Liver (tissue), 9 donors: ENCODE results near the gene FAM151B. TPM values are rescaled to one million over a fixed set of nuclear protein-coding genes. Genes with fewer than 3 reads are reported as not detected.

Experiments
- DNase-seq: peaks from one replicate; pipeline ENCODE4 v3.0.0-alpha.2; 2017; ENCODE audit warnings: low spot score
- H3K27ac ChIP-seq, 2 donors: one replicate each; pipeline ENCODE4 v1.7.0; 2013; ENCODE audit warnings: inconsistent platforms in 2 of 2, low read length in 2 of 2, control low read depth in 1 of 2, low read depth in 1 of 2, mild to moderate bottlenecking in 1 of 2
- H3K27me3 ChIP-seq, 4 donors: one replicate each; pipeline versions ENCODE4 v1.6.1 to v1.7.0; 2013; ENCODE audit warnings: low read length in 3 of 4, inconsistent platforms in 1 of 4, mild to moderate bottlenecking in 1 of 4, moderate library complexity in 1 of 4; ENCODE audit not compliant: control insufficient read depth in 4 of 4, insufficient read depth in 4 of 4
- H3K36me3 ChIP-seq, 4 donors: one replicate each; pipeline versions ENCODE4 v1.6.1 to v1.7.0; 2013; ENCODE audit warnings: low read length in 3 of 4, mild to moderate bottlenecking in 3 of 4, low read depth in 1 of 4, moderate library complexity in 1 of 4; ENCODE audit not compliant: control insufficient read depth in 4 of 4, insufficient read depth in 3 of 4
- H3K4me1 ChIP-seq, 4 donors: one replicate each; pipeline versions ENCODE4 v1.6.1 to v1.7.0; 2013; ENCODE audit warnings: low read length in 3 of 4, mild to moderate bottlenecking in 3 of 4, moderate library complexity in 1 of 4; ENCODE audit not compliant: control insufficient read depth in 4 of 4, insufficient read depth in 4 of 4
- H3K4me3 ChIP-seq, 3 donors: one replicate each; pipeline versions ENCODE4 v1.6.1 to v1.7.0; 2013; ENCODE audit warnings: low read length in 3 of 3, control low read depth in 1 of 3, low read depth in 1 of 3, mild to moderate bottlenecking in 1 of 3
- H3K9ac ChIP-seq, 2 donors: one replicate each; pipeline ENCODE4 v1.7.0; 2013; ENCODE audit warnings: low read length in 2 of 2, mild to moderate bottlenecking in 2 of 2, moderate library complexity in 2 of 2, control low read depth in 1 of 2, low read depth in 1 of 2
- H3K9me3 ChIP-seq, 4 donors: one replicate each; pipeline versions ENCODE4 v1.6.1 to v1.7.0; 2013; ENCODE audit warnings: low read length in 3 of 4; ENCODE audit not compliant: control insufficient read depth in 4 of 4
- EGR1 ChIP-seq, 2 donors: IDR thresholded peaks; 2 replicates each; pipeline ENCODE4 v1.6.1; 2016 to 2018; ENCODE audit warnings: antibody characterized with exemption in 2 of 2, low read depth in 2 of 2
- FOXA1 ChIP-seq: IDR thresholded peaks from 2 replicates; pipeline ENCODE4 v1.6.1; 2016; ENCODE audit warnings: antibody characterized with exemption
- FOXA2 ChIP-seq: IDR thresholded peaks from 2 replicates; pipeline ENCODE4 v1.6.1; 2016; ENCODE audit warnings: antibody characterized with exemption
- GABPA ChIP-seq, 2 donors: IDR thresholded peaks in 1 of 2; conservative IDR thresholded peaks in 1 of 2; 2 replicates each; pipeline ENCODE4 v1.6.1; 2016; ENCODE audit warnings: antibody characterized with exemption in 2 of 2, mild to moderate bottlenecking in 1 of 2, moderate library complexity in 1 of 2
- HNF4A ChIP-seq, 2 donors: conservative IDR thresholded peaks; 2 replicates each; pipeline ENCODE4 v1.6.1; 2016; ENCODE audit warnings: antibody characterized with exemption in 2 of 2, mild to moderate bottlenecking in 2 of 2
- HNF4G ChIP-seq: IDR thresholded peaks from 2 replicates; pipeline ENCODE4 v1.6.1; 2016; ENCODE audit warnings: antibody characterized with exemption
- JUND ChIP-seq, 2 donors: IDR thresholded peaks; 2 replicates each; pipeline ENCODE4 v1.6.1; 2016; ENCODE audit warnings: antibody characterized with exemption in 2 of 2
- NR2F2 ChIP-seq: IDR thresholded peaks from 2 replicates; pipeline ENCODE4 v1.6.1; 2016; ENCODE audit warnings: antibody characterized with exemption
- RAD21 ChIP-seq, 2 donors: IDR thresholded peaks; 2 replicates each; pipeline ENCODE4 v1.6.1; 2016; ENCODE audit warnings: antibody characterized with exemption in 2 of 2, mild to moderate bottlenecking in 2 of 2
- RXRA ChIP-seq, 2 donors: IDR thresholded peaks; 2 replicates each; pipeline ENCODE4 v1.6.1; 2017 to 2018; ENCODE audit warnings: antibody characterized with exemption in 2 of 2, mild to moderate bottlenecking in 1 of 2
- SP1 ChIP-seq: IDR thresholded peaks from 2 replicates; pipeline ENCODE4 v1.6.1; 2018; ENCODE audit warnings: antibody characterized with exemption, mild to moderate bottlenecking
- TAF1 ChIP-seq: conservative IDR thresholded peaks from 2 replicates; pipeline ENCODE4 v1.6.1; 2016; ENCODE audit warnings: antibody characterized with exemption, mild to moderate bottlenecking
- YY1 ChIP-seq: IDR thresholded peaks from 2 replicates; pipeline ENCODE4 v1.6.1; 2016; ENCODE audit warnings: antibody characterized with exemption, mild to moderate bottlenecking
- WGBS: extraction: QIAGEN DNeasy Blood & Tissue Kit; methylation state at CpG from one replicate; pipeline ENCODE4 v1.1.7; 2013; 5-methylcytosine and 5-hydroxymethylcytosine counted together
- polyA plus RNA-seq, 2 donors: library from polyadenylated mRNA; stranded (reverse) in 1 of 2; unstranded in 1 of 2; fragments of 200-250 nt in 1 of 2; fragments of >200 nt in 1 of 2; fragmentation: Nextera tagmentation in 1 of 2; extraction: Ambion mirVana in 1 of 2; gene quantifications; one replicate each; pipeline versions ENCODE4 v1.2.1 to v1.2.3, GENCODE V29; 2013 to 2015
- total RNA-seq, 2 donors: library from RNA; depleted of rRNA; stranded (reverse); fragments of >200 nt; gene quantifications; one replicate each; pipeline ENCODE4 v1.2.3, GENCODE V29; 2014
- TF ChIP-seq, protein P1 (sequence below): IDR thresholded peaks from 2 replicates; pipeline ENCODE4 v1.6.1; 2016; ENCODE audit warnings: antibody characterized with exemption, mild to moderate bottlenecking
- TF ChIP-seq, protein P2 (sequence below): fragments of 150-350 bp; IDR thresholded peaks from 2 replicates; pipeline ENCODE4 v1.5.1; 2017; ENCODE audit warnings: improper control_type of control experiment, low read depth, low read length; ENCODE audit not compliant: missing input control
- TF ChIP-seq, protein P3 (sequence below): IDR thresholded peaks from 2 replicates; pipeline ENCODE4 v1.6.1; 2016; ENCODE audit warnings: antibody characterized with exemption
- TF ChIP-seq, protein P4 (sequence below): IDR thresholded peaks from 2 replicates; pipeline ENCODE4 v1.6.1; 2016; ENCODE audit warnings: antibody characterized with exemption
- donor health status: healthy.
- donor health status: healthy.
- donor health status: healthy.
- donor health status: healthy.
- donor health status: healthy.

FAM151B gene
- total and polyA plus RNA-seq, 4 donors: 0.43 to 3.0 (median 1.3) TPM

- H3K36me3 ChIP-seq: peaks cover 0 to 5% (median 0%) of the 10 kb centered on the region in 4 donors
Measured at GRCh38 chr5:80482578-80482977, 5.3 kb upstream of the FAM151B start.

DNA sequence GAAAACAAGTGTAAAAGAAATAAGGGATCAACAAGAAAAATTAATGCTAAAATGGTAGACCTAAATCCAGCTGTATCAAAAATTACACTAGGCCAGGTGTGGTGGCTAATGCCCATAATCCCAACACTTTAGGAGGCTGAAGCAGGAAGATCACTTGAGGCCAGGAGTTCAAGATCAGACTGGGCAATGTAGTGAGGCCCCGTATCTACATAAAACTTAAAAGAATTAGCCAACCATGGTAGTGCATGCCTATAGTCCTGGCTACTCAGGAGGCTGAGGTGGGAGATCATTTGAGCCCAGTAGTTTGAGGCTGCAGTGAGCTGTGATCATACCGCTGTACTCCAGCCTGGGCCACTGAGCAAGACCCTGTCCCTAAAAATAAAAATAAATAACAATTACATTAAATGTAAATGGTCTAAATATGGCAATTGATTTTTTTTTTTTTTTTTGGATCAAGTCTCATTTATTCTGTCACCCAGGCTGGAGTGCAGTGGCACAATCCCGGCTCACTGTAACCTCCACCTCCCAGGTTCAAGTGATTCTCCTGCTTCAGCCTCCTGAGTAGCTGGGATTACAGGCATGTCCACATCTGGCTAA is 4.2 kb upstream of the FAM151B start:
- H3K27ac ChIP-seq: no peak overlapping the region
- WGBS: 97% methylated on average over 3 of the region's 3 CpGs
- DNase-seq: no peak
- peaks cover 1 to 14% (median 4%) of the 10 kb centered on the region in 4 donors for H3K4me1 ChIP-seq
- no peak overlapping the region for H3K4me3 ChIP-seq
- no peak overlapping the region for H3K9ac ChIP-seq
- H3K9me3 ChIP-seq: no peaks in the 10 kb centered on the region
- peaks cover 0 to 5% (median 0%) of the 10 kb centered on the region in 4 donors for H3K36me3 ChIP-seq
- H3K27me3 ChIP-seq: no peaks in the 10 kb centered on the region
- TF ChIP-seq, protein P1, sequence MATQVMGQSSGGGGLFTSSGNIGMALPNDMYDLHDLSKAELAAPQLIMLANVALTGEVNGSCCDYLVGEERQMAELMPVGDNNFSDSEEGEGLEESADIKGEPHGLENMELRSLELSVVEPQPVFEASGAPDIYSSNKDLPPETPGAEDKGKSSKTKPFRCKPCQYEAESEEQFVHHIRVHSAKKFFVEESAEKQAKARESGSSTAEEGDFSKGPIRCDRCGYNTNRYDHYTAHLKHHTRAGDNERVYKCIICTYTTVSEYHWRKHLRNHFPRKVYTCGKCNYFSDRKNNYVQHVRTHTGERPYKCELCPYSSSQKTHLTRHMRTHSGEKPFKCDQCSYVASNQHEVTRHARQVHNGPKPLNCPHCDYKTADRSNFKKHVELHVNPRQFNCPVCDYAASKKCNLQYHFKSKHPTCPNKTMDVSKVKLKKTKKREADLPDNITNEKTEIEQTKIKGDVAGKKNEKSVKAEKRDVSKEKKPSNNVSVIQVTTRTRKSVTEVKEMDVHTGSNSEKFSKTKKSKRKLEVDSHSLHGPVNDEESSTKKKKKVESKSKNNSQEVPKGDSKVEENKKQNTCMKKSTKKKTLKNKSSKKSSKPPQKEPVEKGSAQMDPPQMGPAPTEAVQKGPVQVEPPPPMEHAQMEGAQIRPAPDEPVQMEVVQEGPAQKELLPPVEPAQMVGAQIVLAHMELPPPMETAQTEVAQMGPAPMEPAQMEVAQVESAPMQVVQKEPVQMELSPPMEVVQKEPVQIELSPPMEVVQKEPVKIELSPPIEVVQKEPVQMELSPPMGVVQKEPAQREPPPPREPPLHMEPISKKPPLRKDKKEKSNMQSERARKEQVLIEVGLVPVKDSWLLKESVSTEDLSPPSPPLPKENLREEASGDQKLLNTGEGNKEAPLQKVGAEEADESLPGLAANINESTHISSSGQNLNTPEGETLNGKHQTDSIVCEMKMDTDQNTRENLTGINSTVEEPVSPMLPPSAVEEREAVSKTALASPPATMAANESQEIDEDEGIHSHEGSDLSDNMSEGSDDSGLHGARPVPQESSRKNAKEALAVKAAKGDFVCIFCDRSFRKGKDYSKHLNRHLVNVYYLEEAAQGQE: no peak
- TF ChIP-seq, protein P2, sequence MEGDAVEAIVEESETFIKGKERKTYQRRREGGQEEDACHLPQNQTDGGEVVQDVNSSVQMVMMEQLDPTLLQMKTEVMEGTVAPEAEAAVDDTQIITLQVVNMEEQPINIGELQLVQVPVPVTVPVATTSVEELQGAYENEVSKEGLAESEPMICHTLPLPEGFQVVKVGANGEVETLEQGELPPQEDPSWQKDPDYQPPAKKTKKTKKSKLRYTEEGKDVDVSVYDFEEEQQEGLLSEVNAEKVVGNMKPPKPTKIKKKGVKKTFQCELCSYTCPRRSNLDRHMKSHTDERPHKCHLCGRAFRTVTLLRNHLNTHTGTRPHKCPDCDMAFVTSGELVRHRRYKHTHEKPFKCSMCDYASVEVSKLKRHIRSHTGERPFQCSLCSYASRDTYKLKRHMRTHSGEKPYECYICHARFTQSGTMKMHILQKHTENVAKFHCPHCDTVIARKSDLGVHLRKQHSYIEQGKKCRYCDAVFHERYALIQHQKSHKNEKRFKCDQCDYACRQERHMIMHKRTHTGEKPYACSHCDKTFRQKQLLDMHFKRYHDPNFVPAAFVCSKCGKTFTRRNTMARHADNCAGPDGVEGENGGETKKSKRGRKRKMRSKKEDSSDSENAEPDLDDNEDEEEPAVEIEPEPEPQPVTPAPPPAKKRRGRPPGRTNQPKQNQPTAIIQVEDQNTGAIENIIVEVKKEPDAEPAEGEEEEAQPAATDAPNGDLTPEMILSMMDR: no peak
- TF ChIP-seq RXRA (IDR thresholded peaks at IDR 0.05) (no peak), RAD21 (IDR thresholded peaks at IDR 0.05) (no peak), EGR1 (IDR thresholded peaks at IDR 0.05; ENCODE audit: low read depth in 2 of 2) (no peak), TAF1 (no peak)

More at GRCh38 chr5:80482578-80482977, 5.3 kb upstream of the FAM151B start:
- H3K27me3 ChIP-seq: no peaks in the 10 kb centered on the region
- no peak overlapping the region for H3K4me3 ChIP-seq
- H3K9me3 ChIP-seq: no peaks in the 10 kb centered on the region
- no peak for DNase-seq
- TF ChIP-seq HNF4A (conservative IDR thresholded peaks at IDR 0.05) (no peak), HNF4G (no peak), RXRA (IDR thresholded peaks at IDR 0.05) (no peak), YY1 (no peak), FOXA1 (no peak), GABPA (IDR thresholded peaks at IDR 0.05 in 1 of 2, conservative IDR thresholded peaks at IDR 0.05 in 1 of 2) (no peak), SP1 (no peak), NR2F2 (no peak), JUND (IDR thresholded peaks at IDR 0.05) (no peak), TAF1 (no peak), FOXA2 (no peak), RAD21 (IDR thresholded peaks at IDR 0.05) (no peak)
- TF ChIP-seq, protein P2: no peak
- TF ChIP-seq, protein P3, sequence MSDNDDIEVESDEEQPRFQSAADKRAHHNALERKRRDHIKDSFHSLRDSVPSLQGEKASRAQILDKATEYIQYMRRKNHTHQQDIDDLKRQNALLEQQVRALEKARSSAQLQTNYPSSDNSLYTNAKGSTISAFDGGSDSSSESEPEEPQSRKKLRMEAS: no peak
- TF ChIP-seq, protein P1: no peak
- TF ChIP-seq, protein P4, sequence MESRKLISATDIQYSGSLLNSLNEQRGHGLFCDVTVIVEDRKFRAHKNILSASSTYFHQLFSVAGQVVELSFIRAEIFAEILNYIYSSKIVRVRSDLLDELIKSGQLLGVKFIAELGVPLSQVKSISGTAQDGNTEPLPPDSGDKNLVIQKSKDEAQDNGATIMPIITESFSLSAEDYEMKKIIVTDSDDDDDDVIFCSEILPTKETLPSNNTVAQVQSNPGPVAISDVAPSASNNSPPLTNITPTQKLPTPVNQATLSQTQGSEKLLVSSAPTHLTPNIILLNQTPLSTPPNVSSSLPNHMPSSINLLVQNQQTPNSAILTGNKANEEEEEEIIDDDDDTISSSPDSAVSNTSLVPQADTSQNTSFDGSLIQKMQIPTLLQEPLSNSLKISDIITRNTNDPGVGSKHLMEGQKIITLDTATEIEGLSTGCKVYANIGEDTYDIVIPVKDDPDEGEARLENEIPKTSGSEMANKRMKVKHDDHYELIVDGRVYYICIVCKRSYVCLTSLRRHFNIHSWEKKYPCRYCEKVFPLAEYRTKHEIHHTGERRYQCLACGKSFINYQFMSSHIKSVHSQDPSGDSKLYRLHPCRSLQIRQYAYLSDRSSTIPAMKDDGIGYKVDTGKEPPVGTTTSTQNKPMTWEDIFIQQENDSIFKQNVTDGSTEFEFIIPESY: no peak
- H3K4me1 ChIP-seq: peaks cover 1 to 8% (median 4%) of the 10 kb centered on the region in 4 donors
- H3K9ac ChIP-seq: no peak overlapping the region
- no peak overlapping the region for H3K27ac ChIP-seq
- 75% methylated on average over 4 of the region's 4 CpGs for WGBS
